NK-92 (cell line): ENCODE results near the gene CCDC175.

Experiments
- DNase-seq: peaks from one replicate; lab custom pipeline; 2025; ENCODE audit not compliant: unreplicated experiment; lab: John Stamatoyannopoulos, UW

CCDC175 gene

GRCh38 chr14:59482541-59483331 lies 93.9 kb downstream of the CCDC175 start:
- no peak for DNase-seq

- DNase-seq, result no peak
These were observed 94.6 kb downstream of the CCDC175 start for GRCh38 chr14:59481871-59482540.

DNA sequence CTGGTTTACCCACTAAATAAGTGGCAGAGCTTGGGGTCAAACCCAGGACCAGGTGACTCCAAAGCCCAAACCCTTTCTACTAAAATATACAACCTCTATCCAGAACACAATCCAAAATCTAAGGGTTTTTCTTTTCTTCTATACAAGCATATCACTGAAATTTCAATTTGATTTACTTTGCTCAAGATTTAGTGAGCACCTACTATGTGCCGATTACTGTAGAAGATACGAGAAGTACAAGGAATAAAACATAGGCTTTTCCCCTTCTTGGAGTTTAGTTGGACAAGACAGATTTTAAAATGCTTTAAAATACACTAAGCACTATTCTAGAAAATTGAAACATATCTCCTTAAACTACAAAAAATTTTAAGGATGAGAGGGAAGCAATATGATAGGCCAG lies 95.2 kb downstream of the CCDC175 start:
- no peak for DNase-seq

DNA sequence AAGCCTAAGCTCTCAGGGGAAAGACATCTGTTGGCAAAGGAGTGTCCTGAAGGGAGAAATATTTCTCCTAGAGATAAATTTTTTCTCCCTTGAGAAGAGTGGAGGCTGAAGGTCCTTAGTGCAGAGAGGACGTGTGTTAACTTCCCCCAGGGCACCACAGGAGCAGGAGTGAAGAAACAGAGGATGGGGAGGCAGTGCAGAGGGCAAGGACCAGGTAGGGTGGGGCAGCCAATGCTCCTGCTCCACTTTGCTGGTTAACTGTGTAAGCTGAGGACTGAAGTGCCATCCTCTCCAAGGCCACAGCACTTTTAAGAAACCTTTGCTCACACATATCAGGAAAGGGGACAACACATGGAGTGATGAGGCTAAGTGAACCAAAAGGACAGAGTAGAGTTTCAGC lies 96.4 kb downstream of the CCDC175 start:
- no peak for DNase-seq

DNA sequence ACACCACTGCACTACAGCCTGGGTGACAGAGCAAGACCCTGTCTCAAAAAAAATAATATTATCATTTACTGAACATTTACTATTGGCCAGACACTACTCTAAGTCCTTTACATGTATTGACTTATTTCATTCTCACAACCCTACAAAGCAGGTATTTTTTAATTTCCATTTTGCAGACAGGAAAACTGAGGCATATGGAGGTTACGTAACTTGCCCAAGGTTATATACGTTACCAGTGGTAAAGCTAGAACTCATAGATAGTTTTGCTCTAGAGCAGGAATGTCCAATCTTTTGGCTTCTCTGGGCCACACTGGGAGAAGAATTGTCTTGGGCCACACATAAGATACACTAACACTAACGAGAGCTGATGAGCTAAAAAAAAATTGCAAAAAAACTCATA lies 98.1 kb downstream of the CCDC175 start:
- DNase-seq, result no peak

DNA sequence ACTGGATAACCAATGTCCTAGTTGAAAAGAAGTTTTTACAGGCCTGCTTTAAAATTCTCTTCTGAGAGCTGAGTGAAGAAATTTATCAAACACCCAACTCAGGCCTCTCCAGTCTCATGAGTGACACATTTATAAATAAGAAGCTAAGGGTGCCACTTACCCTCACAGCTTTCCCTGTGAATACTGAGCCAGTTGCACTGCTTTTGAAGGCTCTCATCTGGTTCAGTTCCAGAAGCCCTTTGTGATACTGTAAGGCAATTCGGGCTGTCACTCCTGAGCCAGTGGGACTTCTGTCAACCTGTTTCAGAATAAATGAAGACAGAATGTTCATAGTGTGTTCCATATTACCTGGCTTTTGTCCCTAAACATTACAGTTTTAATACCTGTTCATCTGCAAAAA lies 100.9 kb downstream of the CCDC175 start:
- no peak for DNase-seq

- no peak for DNase-seq
These were observed 102.4 kb downstream of the CCDC175 start for GRCh38 chr14:59474172-59474571.

DNA sequence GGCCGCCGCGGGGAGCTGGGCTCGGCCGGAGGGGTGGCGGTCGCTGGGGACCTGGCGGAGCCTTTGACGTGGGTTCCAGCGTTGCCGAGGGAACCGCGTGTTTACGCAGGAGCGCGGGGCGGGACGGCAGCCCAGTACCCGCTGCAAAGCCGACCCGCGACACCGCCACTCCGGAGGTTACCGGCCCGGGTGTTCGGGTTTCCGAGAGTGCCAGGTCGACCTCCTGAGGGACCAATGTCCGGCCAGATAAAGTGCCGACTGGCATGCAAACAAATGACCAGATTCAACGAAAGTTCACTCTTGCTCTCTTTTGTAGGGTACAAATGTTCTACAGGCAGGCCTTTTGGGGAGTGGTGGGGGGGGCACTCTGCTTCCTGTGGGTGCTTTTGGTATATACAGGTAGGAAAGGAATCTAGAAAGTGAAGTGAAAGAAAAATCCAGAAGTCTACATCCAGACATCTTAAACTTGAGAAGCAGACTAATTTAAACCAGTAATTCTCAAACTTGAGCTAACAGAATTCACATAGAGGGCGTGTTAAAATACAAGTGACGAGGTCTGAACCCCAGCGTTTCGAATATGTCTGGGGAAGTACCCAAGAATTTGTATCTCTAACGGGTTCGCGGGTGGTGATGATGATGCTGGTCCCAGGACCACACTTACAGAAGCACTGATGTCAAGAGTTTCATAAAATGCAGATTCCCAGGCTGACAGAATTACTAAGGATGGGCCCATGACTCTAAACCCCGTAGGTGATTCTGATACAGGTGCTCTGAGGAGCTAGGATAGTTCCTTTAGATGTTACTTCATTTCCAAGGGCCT lies 111.1 kb downstream of the CCDC175 start, which contains the start of gene GPR135:
Gene GPR135, minus strand, starts transcription at position 65 of the 820 bp plus-strand sequence. CDS start 154 bp downstream, outside the sequence.
- DNase-seq, result no peak

GRCh38 chr14:59464486-59465315 lies 111.9 kb downstream of the CCDC175 start:
- DNase-seq, result no peak

DNA sequence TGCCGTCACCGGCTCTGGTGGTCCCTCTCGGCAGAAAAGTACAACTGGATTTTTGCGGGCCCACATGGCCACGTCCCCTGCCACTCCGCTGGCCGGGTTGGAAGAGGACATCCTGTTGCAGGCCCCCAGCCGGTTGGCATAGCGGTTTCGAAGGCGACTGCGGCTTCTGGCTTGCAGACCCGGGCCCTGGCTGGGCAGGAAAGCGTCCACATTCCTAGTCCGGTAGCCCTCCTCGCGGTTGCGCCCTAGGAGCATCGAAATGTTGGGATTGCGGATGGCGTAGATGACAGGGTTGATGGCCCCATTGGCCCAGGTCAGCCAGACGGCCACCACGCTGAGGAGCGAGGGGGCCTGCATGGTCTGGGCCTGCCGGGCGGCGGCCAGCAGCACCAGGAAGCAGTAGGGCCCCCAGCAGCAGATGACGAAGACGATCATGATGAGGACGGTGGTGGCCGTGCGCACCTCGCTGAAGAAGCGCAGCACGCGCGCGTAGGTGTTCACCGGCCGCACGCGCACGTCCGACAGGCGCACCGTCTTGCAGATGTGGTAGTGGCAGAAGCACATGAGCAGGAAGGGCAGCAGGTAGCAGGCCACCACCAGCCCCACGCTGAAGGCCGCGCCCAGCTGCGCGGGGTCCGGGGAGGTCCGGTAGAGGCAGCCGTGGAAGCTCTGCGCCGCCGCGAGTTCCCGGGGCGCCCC lies 112.7 kb downstream of the CCDC175 start:
- DNase-seq, result no peak

- DNase-seq, result no peak
These were observed 114.7 kb downstream of the CCDC175 start for GRCh38 chr14:59461891-59462290.

- no peak for DNase-seq
These were observed 116.2 kb downstream of the CCDC175 start for GRCh38 chr14:59460378-59460777.

DNA sequence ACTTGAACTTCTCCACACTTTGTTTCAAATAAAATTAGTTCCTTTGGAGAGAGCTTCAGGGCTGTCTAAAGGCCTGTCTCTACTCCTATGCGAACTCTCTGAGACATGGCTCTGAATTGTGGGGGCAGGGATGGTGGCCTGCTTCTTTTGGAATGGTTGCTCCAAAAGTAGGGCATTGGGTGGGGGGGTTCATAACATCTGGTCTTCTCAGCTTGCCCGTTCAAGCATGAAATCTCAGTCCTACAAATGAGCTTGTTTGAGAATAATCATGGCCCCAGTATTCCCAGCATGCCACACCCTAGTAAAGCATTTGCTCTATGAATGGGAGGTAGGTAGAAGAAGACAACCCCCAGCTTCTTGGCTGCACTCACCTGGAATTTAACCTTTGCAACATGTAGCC lies 118.1 kb downstream of the CCDC175 start:
- DNase-seq, result no peak

GRCh38 chr14:59455411-59455810 lies 121.2 kb downstream of the CCDC175 start:
- DNase-seq, result no peak
